Measurements from ENCODE around the gene STPG4.

STPG4 gene

DNA sequence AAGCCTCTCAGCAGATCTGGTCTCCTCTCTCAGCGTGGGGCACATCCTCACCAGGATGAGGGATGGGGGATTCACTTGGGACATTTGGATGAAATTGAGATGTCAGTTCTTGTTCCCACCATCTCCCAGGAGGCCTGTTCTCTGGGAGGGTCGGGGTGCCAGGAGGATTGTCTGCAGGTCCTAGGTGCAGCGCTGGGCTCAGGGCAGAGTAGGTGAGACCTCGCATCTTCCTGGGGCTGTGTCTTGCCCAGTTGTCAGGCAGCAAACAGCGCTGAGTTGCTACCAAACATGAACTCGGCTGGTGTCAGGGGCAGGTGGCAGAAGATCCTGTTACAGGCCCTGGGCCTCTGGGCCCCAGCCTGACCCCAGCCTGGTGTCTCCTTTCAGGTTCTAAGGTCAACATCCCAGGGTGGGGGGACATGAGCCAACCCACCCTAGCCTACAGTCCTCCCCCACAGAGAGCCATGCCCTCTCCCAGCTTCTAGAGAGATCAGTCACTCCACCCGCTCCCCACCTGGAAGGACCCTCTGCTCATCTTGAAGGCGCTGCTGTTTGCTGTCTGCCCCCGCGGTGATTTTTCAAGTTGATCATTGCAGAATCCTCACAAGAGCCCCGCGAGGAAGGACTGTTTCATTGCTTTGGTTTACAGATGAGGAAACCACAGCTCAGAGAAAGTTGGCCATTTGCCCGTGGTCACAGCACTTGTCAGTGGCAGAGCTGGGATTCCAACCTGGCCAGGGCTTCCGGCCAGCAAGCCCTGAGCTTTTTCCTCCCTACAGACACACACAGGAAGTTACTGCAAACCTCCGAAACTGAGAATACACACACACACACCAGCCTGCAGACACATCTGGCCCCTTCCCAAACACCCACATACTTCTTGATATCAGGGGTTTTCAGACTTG lies 83.9 kb downstream of the STPG4 start:
- DNase-seq (ENCODE audit: low read depth), result peak; percentile 71

GRCh38 chr2:47070155-47070919 lies 84.8 kb downstream of the STPG4 start:
- no peak for DNase-seq (ENCODE audit: low read depth)

DNA sequence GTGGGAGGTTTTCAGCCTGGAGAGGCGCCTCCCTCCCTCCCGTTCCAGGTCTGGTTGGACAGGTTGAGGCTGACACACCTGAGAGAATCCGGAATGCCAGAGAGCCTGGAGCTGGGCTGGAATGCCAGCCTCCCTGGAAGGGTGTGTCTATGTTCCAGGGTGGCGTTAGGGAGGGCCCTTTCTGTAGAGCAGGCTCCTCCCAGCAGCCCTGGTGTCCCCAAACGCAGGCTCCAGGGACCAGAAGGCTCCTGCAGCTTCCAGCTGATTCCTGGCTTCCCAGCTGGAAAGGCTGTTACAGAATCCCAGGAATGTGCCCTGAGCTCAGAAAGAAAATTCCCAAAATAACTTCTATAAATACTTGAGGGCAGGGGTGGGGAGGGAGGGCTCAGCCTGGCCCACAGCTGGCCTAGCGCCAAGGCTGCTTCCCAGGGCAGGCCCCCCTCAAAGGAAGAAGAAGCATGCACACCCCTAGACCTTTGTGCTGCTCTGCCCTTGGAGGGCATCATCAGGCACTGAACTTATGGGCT lies 85.4 kb downstream of the STPG4 start:
- DNase-seq (ENCODE audit: low read depth), result peak; percentile 87

DNA sequence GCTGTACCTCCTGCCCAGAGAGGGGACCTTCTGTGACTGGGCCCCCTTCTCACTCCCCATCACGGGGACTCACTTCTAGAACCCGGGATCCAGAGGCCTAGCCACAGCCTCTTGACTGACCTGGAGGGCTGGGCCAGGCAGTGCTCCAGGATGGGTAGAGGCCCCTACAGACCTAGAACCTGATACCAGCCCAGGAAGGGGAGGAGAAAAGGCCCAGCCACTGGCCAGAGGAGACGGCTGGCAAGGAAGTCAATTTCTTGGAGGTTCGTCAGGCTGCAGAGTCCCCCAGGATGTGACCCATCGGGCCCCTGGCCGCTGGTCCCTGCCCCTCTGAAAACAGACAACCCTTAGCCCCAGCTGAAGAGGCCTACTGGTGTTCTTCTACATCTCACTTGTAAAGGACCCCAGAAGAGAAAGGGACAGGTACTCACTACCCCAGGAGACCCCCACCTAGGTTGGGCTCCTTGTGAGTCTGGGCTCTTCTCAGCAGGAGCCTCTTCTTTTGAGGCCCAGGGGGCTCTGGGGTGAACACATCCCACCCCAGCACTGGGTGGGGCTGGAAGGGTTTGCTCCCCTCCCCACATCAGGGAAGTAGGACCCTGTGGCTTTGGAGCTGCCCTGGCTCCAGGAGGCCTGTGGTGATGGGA lies 86.0 kb downstream of the STPG4 start:
- DNase-seq (ENCODE audit: low read depth), result no peak

- no peak for DNase-seq (ENCODE audit: low read depth)
These were observed 87.2 kb downstream of the STPG4 start for GRCh38 chr2:47067788-47068407.

GRCh38 chr2:47065771-47066380 lies 89.2 kb downstream of the STPG4 start:
- DNase-seq (ENCODE audit: low read depth), result peak; percentile 99

GRCh38 chr2:47065343-47065742 lies 89.8 kb downstream of the STPG4 start:
- DNase-seq (ENCODE audit: low read depth), result no peak

GRCh38 chr2:47064106-47064505 lies 91.0 kb downstream of the STPG4 start:
- DNase-seq (ENCODE audit: low read depth), result no peak

- DNase-seq (ENCODE audit: low read depth), result no peak
These were observed 91.6 kb downstream of the STPG4 start for GRCh38 chr2:47063538-47063930.

GRCh38 chr2:47062681-47063537 lies 92.2 kb downstream of the STPG4 start:
- no peak for DNase-seq (ENCODE audit: low read depth)

- DNase-seq (ENCODE audit: low read depth), result no peak
These were observed 93.0 kb downstream of the STPG4 start for GRCh38 chr2:47061944-47062678.

GRCh38 chr2:47060652-47061170 lies 94.4 kb downstream of the STPG4 start:
- DNase-seq (ENCODE audit: low read depth), result no peak

GRCh38 chr2:47058003-47058931 lies 96.8 kb downstream of the STPG4 start:
- DNase-seq (ENCODE audit: low read depth), result peak; percentile 77

GRCh38 chr2:47057687-47058002 lies 97.5 kb downstream of the STPG4 start:
- no peak for DNase-seq (ENCODE audit: low read depth)

- DNase-seq (ENCODE audit: low read depth), result no peak
These were observed 98.0 kb downstream of the STPG4 start for GRCh38 chr2:47056868-47057686.

DNA sequence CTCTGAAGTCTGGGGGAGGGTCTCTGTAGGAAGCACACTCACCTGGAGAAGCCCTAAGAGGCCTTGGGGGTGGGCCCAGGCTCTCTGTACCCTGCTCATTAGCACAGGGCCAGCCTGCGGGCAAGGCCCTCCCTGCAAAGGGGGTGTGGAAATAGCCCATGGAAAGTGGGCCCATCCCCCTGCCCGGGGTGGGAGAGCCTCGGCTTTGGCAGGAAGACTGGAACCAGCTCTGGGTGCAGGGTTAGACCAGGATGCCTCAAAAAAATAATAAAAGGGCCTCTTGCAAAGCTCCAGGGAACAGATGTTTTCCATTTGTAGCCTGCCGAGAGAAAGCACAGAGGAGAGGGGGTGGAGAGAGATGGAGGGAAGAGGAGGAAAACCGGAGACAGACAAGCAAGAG lies 98.7 kb downstream of the STPG4 start:
- DNase-seq (ENCODE audit: low read depth), result peak; percentile 84

DNA sequence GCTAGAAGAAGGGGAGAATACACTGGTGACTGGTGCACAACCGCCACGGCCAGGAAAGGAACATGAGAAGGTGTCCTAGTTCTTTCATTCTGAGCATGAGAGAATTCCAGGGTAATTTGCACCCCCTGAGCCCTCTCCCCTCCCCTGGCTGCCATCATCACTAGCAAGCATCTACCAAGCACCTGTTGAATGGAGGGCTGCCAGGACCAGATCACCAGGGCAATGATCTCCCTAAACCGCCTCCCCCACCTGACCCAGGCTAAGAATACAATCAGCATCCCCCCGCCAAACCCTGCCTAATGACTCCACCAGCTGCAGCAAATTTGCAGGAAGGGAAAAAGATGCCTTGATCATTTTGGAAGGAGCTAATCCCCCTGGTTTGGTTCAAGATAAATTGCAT lies 100.2 kb downstream of the STPG4 start:
- DNase-seq (ENCODE audit: low read depth), result no peak

DNA sequence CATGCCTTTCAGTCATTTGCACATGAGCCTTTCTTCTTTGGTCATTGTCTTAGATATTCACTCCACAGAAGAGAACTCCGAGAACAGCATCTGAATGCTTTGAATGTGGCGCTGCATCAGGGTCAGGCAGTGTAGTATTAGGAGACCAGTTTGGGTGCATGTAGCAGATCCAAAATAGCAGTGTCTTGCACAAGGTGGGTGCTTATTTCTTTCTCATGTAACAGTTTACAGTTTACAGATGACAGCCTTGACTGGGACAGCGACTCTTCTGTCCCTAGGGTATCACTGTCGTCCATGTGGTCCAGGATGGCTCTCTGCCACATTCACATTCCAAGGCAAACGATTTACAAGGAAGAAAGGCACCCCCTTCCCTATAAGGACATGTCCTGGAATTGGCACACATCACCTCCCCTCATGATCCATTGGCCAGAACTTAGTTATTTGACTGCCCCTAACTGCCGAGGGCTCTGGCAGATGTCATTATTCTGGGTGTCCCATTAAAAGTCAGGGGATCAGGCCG lies 101.0 kb downstream of the STPG4 start:
- no peak for DNase-seq (ENCODE audit: low read depth)

All from GM04503 (cell line).